Measurements from ENCODE around the gene GSE1. TPM values are rescaled to one million over a fixed set of nuclear protein-coding genes. Genes with fewer than 3 reads are reported as not detected.
A peak's percentile ranks its signal among the peaks of the same experiment; 100 is the strongest.

The GSE1 gene
- polyA plus RNA-seq, 1 donor = 70.2 TPM

DNA sequence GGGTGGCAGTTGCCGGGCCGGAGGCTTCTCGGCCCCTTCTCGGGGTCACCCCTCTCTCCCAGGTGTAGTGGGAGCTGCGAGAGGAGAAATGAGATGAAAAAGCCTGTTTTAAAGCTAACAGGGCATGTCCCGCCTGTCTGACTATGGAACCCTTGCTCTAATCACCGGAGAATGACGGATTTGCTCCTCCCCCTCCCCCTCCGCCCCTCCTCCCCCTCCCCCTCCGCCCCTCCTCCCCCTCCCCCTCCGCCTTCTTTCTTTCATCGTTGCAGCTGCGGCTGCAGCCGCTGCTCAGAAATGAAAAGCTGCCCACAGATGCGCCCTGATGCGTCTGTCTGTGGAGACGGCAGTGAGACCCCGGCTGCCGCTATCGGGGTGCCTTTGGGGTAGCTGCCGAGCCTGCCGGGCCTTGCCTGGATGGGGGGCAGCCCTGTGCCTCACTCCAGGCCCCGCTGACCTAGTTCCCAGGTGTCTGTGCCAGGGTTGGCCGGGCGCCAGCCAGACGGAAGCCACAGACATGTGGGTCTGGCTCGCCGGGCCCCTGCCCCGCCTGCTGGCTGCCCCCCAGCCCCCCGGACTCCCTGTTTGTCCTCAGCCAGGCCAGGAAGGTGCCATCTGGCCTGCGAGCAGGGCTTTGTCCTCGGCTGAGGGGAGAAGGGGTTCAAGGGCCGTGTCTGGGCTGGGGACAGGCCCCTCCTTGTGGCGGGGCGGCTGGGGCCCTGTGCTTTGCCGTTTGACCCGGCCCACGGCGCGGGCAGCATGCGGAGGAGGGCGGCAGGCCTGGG lies 37.9 kb downstream of the GSE1 start:
- no peak for DNase-seq

DNA sequence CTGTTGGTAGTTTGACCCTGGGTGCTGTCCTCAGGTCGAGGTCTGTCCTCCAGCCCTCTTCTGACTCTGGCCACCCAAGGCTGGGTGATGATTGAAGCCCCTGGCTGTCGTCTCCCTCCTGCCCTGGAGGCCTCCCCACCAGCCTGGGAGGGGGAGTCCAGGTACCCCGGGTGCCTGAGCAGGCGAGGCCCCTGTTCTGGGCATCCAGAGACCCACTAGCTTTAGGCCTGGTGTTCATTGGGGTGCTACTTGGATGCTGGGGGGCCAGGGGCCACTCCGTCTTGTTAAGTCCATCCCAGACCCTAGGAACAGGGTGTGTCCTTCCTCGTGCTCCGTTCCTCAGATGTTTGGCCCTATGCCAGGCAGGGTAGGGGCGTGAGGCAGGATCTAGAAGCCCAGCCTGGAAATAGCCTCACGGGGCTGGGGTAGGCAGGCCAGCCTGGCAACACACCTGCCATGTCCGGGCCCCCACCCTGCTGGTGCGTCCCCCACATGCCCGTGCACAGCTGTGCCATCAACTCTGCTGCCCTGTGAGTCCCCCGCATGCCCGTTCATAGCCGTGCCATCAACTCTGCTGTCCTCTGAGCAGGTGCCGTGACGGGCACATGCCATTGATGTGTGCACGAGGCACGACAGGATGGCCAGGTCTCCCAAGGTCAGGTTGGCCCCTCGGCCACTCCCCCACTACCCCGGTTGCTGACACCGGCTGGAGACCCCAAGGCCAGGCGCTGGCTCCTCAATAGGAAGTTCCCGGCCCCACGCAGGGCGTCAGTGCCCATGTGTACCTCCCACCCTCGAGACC lies 38.7 kb downstream of the GSE1 start:
- DNase-seq = no peak

DNA sequence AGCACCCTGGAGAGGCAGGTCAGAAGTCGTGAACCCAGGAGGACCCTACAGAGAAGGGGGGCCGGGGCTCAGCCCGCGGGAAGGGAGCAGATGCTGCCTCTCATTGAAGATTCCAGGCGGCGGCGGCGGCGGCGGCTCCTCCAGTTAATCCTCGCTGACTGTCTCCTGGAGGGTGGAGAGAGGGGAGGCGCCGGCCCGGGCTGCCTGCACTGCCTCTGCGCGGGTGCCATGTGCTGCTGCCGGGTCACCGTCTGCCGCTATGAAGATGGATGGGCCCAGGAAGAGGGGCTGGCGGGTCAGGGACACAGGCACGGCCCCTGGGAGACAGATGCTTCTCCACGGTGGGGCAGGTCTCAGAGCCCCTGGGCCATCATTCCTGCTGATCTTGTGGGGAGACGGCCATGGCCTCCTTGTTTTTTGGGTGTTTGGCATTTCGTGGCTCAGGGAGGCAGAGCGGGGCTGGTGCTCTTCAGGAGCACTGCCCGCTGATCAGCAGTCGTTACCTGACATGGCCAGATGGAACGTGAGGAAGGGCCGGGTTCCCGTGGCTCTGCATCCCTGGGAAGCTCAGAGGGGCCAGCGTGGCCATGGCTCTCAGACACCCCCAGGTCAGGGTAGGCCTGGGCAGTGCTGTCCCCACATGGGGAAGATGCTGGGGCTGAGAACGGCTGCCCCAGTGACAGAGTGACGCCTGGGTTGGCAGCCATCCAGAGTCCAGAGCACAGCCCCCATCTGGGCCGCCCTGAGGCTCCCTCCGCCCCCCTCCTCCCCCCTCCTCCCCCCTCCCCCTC lies 39.5 kb downstream of the GSE1 start:
- peak; percentile 57 for DNase-seq

DNA sequence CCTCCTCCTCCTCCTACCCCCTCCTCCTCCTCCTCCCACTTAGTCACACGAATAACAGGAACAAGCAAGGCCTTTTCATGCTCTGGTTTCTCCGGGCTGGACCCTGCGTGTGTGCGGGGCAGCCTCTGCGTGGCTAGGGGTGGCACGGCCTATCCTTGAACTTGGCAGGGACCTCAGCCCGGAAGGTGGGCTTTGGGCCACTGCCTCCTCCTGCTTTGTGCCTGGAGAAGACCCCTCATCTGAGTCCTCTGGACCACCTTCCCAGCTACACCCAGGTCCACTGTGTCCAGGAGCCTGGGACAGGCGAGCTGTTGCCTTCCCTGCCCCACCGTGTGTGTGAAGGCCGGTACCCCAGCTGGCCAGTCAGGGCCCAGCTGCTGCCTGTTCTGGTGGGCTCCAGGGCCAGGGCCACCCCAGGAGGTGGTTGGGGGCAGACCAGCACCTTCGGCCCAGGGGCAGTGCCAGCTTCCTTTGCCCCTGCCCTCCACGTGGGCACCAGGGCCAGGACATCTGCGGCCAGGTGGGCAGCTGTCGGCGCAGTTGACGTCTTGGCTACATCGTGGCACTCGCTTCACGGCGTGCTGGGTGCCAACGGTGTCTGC lies 40.3 kb downstream of the GSE1 start:
- no peak for DNase-seq

DNA sequence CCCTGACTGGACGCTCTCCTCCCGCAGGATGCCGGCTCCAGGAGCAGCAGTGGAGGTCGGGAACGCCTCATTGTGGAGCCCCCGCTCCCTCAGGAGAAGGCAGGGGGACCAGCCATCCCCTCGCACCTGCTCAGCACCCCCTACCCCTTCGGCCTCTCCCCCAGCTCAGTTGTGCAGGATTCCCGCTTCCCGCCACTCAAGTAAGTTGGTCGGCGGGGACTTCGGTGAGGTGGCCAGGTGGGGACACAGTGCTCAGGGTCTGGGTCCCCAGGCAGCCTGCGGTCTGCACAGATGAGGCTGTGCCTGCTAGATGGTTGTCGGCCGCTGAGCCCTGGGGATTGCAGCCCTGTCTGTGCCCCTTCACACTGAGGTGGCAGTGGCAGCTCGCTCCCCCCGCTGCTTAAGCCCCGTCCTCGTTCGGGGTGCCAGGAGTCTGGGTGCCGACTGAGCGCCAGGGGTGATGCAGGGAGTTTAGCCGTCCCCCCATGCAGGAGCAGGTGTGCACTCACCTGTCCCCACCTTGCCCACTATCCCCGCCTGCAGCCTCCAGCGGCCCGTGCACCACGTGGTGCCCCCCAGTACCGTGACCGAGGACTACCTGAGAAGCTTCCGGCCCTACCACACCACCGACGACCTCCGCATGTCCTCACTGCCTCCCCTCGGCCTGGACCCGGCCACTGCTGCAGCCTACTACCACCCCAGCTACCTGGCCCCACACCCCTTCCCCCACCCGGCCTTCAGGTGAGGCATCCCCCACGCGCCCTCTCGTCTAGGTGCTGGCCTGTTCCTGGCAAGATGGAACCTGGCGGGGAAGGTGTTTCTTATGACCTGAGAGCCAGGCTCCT lies 41.4 kb downstream of the GSE1 start:
- no peak for DNase-seq

DNA sequence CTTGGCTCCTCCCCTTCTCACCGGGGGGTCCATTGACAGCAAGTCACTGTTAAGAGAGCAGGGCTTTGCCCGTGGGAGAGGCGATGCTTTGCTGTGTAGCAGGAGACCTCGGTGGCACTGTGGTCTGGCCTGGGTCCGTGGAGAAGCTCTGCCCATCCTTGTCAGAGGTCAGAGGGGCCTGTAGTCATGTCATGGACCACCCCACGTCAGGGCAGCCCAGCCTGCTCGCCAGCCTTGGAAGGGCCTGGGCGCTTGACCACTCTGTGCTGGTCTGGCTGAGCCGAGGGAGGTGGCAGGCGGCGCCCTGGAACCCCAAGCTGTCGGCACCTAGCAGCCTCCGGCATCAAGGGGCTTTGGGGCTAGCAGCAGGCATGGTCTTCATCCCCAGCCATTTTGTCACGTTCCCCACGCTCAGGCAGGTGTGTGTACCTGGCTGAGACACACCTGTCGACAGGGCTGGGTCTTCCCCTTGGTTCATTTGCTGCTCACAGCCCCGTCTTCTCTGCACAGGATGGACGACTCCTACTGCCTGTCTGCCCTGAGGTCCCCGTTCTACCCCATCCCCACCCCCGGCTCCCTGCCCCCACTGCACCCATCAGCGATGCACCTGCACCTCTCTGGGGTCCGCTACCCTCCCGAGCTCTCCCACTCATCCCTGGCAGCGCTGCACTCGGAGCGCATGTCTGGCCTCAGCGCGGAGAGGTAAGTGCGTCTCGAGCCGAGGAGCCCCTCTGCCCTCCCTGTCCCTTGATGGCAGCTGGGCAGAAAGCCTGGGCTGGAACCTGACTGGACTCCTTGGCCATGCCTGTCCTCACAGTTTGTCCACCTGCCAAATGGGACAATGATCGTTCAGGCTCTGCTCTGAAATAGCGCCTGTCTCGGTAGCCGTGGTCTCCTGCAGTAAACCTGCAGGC lies 42.4 kb downstream of the GSE1 start:
- no peak for DNase-seq

DNA sequence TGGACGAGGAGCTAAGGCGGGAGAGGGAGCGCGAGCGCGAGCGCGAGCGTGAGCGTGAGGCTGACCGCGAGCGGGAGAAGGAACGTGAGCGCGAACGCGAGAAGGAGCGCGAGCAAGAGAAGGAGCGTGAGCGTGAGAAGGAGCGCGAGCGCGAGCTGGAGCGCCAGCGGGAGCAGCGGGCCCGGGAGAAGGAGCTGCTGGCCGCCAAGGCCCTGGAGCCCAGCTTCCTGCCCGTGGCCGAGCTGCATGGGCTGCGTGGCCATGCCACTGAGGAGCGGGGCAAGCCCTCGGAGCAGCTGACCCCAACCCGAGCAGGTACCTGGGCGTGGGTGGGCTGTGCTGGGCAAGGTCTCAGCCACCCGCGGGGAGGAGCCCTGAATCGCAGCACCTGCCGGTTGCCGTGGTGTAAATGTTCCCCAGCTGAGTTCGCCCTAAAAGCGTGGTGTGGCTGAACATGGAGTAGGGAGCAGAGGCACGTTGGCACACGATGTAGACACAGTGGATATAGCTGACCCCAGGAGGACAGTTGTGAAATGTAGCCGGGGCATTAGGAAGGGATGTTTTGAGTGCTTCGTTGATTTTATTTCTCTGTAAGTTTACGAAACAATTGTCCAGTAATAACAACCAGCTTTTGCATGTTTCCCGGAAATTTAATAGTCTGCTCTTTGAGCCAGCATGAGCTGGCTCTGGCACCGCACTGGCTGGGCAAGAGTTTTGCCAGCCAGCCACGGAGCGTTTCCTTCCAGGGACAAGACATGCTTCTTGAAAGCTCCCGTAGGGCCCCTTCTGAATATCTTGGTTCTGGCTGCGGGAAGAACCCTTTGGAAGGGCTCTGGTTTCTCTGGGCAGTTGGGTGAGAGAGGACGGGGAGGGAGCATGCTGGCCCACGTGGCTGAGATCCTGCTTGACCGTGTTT lies 43.5 kb downstream of the GSE1 start:
- DNase-seq = no peak

DNA sequence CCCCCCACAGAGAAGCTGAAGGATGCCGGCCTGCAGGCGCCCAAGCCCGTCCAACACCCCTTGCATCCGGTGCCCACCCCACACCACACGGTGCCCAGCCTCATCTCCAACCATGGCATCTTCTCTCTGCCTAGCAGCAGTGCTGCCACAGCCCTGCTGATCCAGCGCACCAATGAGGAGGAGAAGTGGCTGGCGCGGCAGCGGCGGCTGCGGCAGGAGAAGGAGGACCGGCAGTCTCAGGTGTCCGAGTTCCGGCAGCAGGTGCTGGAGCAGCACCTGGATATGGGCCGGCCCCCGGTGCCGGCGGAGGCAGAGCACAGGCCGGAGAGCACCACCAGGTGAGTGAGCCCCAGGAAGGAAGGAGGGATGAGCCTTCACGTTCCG lies 44.1 kb downstream of the GSE1 start:
- no peak for DNase-seq

DNA sequence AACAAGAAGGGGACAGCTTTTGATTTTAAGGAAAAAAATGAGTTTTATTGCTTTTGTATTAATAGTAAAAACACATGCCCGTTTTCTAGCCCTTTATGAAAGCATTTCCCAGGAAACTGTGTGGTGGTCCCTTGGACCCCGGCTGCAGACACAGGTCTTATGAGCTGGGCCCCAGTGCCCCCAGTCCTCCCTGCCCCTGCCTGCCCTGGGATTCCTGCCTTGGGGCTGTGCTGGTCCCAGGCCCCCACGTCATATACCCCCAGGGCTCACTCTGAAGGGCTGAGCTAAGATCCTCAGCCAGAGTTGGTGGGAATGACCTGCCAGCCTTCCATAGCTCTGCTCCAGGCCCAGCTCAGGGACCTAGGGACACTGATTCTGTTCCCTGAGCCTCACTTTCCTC lies 44.9 kb downstream of the GSE1 start:
- no peak for DNase-seq

DNA sequence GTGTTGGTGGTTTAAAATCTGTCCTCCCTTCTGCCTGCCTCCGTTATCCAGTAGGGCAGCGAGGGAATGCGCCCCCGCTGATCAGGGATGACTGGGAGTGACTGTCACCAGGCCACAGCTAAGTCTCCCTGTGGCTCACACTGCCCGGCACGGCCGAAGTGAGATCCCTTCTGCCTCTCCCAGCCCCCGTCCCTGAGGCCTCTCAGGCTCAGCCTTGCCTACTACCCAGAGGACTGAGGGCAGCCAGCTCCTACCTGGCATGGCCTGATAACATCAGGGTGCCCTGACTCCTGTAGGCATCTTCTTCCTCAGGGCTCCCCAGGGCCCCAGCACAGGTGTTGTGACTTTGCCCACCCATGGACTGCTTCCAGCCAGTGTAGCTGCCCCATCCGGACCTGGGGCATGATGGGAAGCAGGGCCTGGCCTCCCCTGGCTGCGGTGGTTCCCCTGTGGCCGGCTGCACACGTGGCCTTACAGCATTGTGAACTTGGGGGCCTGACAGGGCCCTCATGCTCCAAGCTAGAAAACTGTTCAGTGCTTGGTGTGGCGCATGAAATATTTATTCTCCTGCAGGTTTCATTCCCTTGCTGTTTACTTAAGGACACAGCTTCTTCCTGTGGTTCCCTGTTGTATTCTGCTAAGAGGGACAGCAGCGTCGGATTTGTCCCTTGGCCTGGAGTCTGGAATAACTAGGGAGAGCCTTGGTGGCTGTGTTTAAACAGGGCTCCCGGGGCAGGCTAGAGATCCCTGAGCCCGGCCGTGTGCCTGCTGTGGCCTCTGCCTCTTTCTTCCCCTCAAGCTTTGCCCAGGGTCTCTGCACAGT lies 45.6 kb downstream of the GSE1 start:
- DNase-seq = no peak

DNA sequence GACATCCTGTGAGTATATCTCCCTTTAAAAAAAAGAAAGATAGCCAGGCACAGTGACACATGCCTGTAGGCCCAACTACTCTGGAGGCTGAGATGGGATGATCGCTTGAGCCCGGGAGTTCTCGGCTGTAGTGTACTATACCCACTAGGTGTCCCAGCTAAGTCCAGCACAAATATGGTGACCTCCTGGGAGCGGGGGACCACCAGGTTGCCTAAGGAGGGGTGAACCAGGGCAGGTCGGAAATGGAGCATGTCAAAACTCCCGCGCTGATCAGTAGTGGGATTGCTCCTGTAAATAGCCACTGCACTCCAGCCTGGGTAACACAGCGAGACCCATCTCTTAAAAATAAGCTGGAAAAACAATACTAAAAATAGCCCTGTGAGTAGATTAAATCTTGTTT lies 46.2 kb downstream of the GSE1 start:
- DNase-seq = no peak

DNA sequence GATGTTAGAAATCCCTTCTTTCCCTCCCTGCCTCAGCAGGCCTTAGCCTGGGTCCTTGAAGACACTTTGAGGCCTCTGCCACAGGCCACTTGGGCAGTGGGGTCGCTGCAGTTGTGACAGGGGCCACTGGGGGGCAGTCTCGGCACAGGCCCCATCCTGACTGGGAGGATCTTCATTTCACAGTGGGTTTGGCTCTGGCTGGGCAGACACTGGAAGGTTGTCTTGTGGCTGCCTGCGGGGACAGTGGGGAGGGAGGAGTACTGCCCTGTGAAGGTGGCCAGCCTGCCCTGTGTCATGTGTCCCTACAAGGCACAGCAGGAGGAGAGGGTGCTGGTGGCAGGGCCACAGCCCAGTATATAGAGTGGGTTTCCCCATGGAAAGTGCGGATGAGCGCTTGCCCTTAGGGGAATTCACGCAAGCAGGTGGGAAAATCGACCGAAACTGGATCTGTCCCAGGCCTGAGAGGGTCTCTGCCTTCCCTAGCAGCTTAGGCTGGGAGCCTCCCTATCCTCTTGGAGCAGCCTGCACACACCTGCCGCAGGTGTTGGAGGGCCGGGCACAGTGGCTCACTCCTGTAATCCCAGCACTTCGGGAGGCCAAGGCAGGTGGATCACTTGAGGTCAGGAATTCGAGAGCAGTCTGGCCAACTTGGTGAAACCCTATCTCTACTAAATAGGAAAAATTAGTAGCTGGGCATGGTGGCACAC lies 46.8 kb downstream of the GSE1 start:
- peak; percentile 49 for DNase-seq

DNA sequence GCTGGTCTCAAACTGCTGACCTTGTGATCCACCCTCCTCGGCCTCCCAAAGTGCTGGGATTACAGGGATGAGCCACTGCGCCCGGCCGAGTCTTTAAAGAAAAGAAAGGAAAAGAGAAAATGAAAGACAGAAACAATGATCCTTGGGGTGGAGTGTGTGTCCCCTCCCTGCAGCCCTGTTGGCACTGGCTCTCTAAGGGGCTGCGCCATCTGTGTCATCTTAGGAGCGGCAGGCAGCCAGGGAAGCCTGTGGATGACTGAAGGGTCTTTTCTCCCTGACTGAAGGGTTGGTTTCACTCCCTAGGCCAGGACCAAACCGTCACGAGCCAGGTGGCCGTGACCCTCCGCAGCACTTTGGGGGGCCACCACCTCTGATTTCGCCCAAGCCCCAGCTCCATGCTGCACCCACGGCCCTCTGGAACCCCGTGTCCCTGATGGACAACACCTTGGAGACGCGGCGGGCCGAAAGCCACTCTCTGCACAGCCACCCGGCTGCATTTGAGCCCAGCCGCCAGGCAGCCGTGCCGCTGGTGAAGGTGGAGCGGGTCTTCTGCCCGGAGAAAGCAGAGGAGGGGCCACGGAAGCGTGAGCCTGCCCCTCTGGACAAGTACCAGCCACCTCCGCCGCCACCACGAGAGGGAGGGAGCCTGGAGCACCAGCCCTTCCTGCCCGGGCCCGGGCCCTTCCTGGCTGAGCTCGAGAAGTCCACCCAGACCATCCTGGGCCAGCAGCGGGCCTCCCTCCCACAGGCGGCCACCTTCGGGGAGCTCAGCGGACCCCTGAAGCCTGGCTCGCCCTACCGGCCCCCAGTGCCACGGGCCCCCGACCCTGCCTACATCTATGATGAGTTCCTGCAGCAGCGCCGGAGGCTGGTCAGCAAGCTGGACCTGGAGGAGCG lies 48.0 kb downstream of the GSE1 start:
- DNase-seq = no peak

DNA sequence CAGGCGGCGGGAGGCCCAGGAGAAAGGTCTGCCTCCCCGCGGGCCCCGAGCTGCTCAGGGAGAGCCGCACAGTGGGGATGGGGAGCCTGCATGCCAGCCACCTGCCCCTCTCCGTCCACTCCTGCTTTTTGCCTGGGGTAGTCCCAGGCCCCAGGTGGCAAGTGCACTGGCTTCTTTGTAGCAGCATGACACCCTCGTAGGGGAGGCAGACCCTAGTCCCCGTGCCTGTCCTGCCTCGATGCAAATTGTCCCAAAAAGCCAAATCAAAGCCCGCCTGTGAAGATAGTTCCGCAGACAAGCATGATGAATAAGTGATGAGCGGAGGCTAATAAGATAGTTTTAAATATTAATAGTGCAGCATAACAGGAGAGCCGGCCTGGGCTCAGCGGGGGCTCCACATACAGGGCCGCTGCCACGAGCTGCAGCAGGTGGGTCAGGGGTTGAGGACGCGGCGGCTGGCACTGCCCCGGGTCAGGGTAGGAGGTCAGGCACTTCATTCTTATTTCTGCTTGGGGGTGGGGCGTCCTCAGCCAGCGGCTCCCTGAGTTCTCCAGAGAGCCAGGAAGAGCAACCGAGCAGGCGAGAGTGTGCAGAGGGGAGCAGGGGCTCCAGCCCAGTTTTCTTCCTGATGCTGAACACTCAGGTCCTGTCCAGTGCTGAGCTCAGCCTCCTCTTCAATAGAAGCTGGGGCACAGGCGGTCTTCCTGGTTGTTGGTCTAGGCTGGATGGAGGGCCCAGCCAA lies 48.8 kb downstream of the GSE1 start:
- DNase-seq = no peak

DNA sequence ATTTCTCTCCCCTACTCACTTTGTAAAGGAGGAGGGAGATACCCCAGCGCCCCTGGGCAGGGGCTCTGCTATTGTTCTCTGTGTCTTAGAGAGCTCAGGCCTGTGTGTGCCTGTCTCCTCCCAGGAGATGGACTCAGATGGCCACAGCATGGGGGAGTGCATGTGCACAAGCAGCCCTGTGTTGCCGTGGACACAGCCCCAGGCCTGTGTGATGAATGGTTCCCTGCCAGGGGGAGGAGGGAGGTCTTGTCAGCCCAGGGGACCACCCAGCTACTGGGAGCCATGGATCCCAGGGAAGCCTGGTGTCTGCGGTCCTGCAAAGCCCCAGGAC lies 49.3 kb downstream of the GSE1 start:
- no peak for DNase-seq

All from hindlimb muscle (tissue), 1 donor.